Gastroesophageal sphincter (tissue), 4 donors: ENCODE results near the gene AUTS2. TPM values are rescaled to one million over a fixed set of nuclear protein-coding genes. Genes with fewer than 3 reads are reported as not detected.

Experiments used
- ATAC-seq: fragments of 150-250 bp; one replicate; pipeline ENCODE4 v1.9.1; 2016; ENCODE audit warnings: mild to moderate bottlenecking, moderate library complexity
- H3K27ac ChIP-seq, 4 donors: fragments of 200-600 bp; sonication (generic) in 3 of 4; 1 replicate in 3 of 4; 2 replicates in 1 of 4; pipeline ENCODE4 v1.5.1; 2016 to 2019
- H3K27me3 ChIP-seq: fragments of 200-600 bp; sonication (generic); one replicate; pipeline ENCODE4 v1.5.1; 2019
- H3K36me3 ChIP-seq, 2 donors: fragments of 200-600 bp; sonication (generic); one replicate each; pipeline ENCODE4 v1.5.1; 2019; ENCODE audit warnings: control low read depth in 1 of 2
- H3K4me1 ChIP-seq, 3 donors: fragments of 200-600 bp; sonication (generic); 1 replicate in 2 of 3; 2 replicates in 1 of 3; pipeline ENCODE4 v1.5.1; 2016 to 2019; ENCODE audit warnings: control low read depth in 2 of 3
- H3K4me3 ChIP-seq, 2 donors: fragments of 200-600 bp; sonication (generic); one replicate each; pipeline ENCODE4 v1.5.1; 2019; ENCODE audit warnings: mild to moderate bottlenecking in 1 of 2, moderate library complexity in 1 of 2
- H3K9me3 ChIP-seq, 3 donors: fragments of 200-600 bp; sonication (generic); one replicate each; pipeline ENCODE4 v1.5.1; 2017 to 2019; ENCODE audit warnings: control low read depth in 2 of 3
- EP300 ChIP-seq: sonication (generic); formaldehyde crosslinking; IDR thresholded peaks from one replicate; pipeline ENCODE4 v1.6.1; 2017; ENCODE audit warnings: antibody characterized with exemption, mild to moderate bottlenecking
- POLR2A ChIP-seq, 2 donors: fragments of 450-650 bp; IDR thresholded peaks; one replicate each; pipeline ENCODE4 v1.6.1; 2017; ENCODE audit warnings: antibody characterized with exemption in 2 of 2, mild to moderate bottlenecking in 2 of 2, moderate library complexity in 1 of 2
- POLR2AphosphoS5 ChIP-seq: sonication (generic); formaldehyde crosslinking; IDR thresholded peaks from one replicate; pipeline ENCODE4 v1.6.1; 2017; ENCODE audit warnings: antibody characterized with exemption
- WGBS, 2 donors: methylation state at CpG; one replicate each; pipeline ENCODE4 v1.1.5; 2018; ENCODE audit warnings: low coverage in 1 of 2; 5-methylcytosine and 5-hydroxymethylcytosine counted together
- total RNA-seq, 4 donors: library from RNA; depleted of rRNA; stranded (reverse); fragments of >200 nt; gene quantifications; one replicate each; pipeline ENCODE4 v1.1.0, GENCODE V29; 2016
- TF ChIP-seq, protein P1 (sequence below), 4 experiments: fragments of 200-600 bp in 2 of 4; fragments of 450-650 bp in 2 of 4; sonication (generic) in 1 of 4; IDR thresholded peaks; one replicate each; pipeline ENCODE4 v1.5.1; 2017 to 2019; ENCODE audit warnings: antibody characterized with exemption in 4 of 4, mild to moderate bottlenecking in 2 of 4, moderate library complexity in 2 of 4

Gene AUTS2
- total RNA-seq, 4 donors from 2014 or later = 12.2 to 48.7 (median 44.1) TPM

DNA sequence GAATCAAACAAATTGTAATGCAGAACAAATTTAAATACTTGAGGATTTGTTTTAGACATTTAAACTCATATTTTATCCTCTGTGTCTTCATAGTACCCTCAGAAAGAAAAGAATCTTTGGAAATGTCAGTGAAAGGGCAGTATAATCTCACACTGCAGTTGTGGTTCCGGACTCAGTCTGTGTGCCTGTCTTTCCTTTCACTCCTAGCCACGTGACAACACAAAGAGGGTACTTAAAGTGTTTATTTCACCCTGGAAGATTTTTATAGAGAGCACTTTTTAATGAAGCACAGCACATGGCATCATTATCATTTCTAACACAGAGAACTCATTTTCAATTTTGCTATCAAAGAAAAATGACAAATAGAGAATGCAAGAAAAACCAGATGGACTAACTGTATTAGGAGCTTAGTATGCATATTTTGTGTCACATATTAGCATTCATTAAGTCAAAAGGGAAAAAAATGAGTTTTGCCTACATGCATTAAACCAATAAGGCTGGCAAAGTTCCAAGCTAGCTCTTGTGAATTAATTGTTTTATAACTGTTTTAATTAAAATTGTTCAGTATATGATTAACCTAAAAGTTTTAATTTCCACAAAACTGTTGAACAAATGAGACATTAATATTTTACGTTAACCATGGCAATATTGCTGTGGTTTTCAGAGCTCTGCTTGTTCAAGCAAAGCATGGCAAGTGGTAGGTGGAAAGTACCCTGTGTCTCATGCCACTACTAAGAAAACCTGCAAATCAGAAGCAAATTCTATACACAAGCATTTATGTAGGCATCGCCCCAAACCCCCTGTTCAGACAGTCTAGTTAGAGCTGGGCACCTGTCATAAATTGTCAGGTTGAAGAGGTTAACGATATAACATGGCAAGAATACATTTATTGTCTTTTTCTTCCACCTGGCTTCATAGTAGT, 65.9 kb downstream of the AUTS2 start:
- H3K36me3 ChIP-seq = no peaks in the 10 kb centered on the region
- H3K9me3 ChIP-seq = no peaks in the 10 kb centered on the region
- TF ChIP-seq POLR2AphosphoS5 (no peak), POLR2A (IDR thresholded peaks at IDR 0.05) (no peak), EP300 (no peak)
- TF ChIP-seq, protein P1, sequence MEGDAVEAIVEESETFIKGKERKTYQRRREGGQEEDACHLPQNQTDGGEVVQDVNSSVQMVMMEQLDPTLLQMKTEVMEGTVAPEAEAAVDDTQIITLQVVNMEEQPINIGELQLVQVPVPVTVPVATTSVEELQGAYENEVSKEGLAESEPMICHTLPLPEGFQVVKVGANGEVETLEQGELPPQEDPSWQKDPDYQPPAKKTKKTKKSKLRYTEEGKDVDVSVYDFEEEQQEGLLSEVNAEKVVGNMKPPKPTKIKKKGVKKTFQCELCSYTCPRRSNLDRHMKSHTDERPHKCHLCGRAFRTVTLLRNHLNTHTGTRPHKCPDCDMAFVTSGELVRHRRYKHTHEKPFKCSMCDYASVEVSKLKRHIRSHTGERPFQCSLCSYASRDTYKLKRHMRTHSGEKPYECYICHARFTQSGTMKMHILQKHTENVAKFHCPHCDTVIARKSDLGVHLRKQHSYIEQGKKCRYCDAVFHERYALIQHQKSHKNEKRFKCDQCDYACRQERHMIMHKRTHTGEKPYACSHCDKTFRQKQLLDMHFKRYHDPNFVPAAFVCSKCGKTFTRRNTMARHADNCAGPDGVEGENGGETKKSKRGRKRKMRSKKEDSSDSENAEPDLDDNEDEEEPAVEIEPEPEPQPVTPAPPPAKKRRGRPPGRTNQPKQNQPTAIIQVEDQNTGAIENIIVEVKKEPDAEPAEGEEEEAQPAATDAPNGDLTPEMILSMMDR (IDR thresholded peaks at IDR 0.05) = no peak
- H3K4me3 ChIP-seq = no peak overlapping the region
- peaks cover 0 to 16% (median 4%) of the 10 kb centered on the region in 3 donors for H3K4me1 ChIP-seq
- no peak overlapping the region for H3K27ac ChIP-seq
- 84 to 86% methylated on average over 4 to 5 of the region's 5 CpGs for WGBS, 2 donors
- ATAC-seq = no peak
- no peaks in the 10 kb centered on the region for H3K27me3 ChIP-seq

DNA sequence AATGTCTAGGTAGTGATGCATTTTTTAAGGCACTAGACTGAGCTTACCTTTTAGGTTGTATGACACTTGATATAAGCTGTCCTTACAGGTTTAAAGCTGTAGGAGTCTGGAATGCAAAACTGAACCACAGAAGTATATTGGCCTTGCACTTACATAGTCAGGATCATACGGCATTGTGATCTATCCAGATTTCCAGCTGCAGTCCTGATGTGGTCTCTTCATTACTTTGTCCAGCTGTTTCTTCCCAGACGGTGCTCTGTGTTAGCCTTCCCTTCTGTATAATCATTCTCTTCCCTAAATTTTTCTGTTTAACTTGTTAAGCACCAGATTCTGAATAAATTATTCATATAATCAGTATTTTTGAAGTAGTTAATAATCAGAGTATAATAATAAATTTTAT, 67.1 kb downstream of the AUTS2 start:
- Histone ChIP-seq H3K4me3 (no peak overlapping the region), H3K27me3 (no peaks in the 10 kb centered on the region), H3K4me1 (peaks cover 0 to 10% (median 4%) of the 10 kb centered on the region in 3 donors), H3K36me3 (no peaks in the 10 kb centered on the region), H3K9me3 (no peaks in the 10 kb centered on the region), H3K27ac (no peak overlapping the region)
- no peak for ATAC-seq
- WGBS, 2 donors = 60 to 75% methylated on average over 2 of the region's 2 CpGs
- TF ChIP-seq EP300 = no peak
- TF ChIP-seq POLR2A (IDR thresholded peaks at IDR 0.05) = no peak
- TF ChIP-seq, protein P1 (IDR thresholded peaks at IDR 0.05) = no peak
- no peak for TF ChIP-seq POLR2AphosphoS5

DNA sequence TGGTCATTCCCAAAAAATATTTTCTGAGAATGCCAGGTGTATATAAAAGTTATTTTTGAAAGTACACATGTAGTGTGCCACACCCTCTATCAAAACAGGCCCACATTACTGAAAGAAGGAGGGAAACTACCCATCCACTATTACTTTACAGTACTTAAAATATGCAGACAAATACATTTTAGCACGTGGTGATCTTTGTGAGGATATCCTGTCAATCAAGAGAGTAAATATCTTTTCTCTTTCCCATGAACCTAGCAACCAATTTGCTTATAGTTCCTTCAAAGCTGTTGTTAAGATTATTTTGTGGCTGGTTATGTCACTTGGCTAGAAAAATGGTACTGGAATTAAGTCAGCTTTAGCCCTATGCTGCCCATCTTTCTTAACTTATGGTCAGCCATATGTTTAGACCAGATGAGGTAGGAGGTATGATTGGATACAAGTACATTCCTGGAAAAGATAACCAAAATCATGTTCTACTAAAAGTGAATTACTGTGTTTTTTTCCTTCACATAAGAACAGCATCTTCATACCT, 70.1 kb downstream of the AUTS2 start:
- Histone ChIP-seq H3K9me3 (no peaks in the 10 kb centered on the region), H3K27ac (no peak overlapping the region), H3K4me3 (no peak overlapping the region), H3K36me3 (no peaks in the 10 kb centered on the region), H3K4me1 (peaks cover 2 to 34% (median 6%) of the 10 kb centered on the region in 3 donors), H3K27me3 (no peaks in the 10 kb centered on the region)
- no peak for ATAC-seq
- 33 to 44% methylated on average over 1 of the region's 1 CpG for WGBS, 2 donors
- TF ChIP-seq POLR2AphosphoS5 (no peak), POLR2A (IDR thresholded peaks at IDR 0.05) (no peak), EP300 (no peak)
- TF ChIP-seq, protein P1 (IDR thresholded peaks at IDR 0.05) = no peak

DNA sequence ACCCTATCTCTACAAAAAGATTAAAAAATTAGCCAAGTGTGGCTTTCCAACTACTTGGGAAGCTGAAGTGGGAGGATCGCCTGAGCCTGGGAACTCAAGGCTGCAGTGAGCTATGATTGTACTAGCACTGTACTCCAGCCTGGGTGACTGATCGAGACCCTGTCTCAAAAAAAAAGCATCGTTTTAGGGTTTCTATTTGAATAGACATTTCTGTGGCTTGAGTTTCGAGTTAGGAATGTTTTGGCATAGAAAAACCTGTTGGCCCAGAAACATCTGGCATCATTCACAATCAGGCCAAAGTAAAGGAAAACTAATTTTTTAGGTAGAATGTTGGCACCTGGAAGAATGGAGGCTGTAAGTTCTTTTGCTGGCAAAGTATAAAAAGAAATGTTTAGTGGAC, 72.4 kb downstream of the AUTS2 start:
- H3K9me3 ChIP-seq = no peaks in the 10 kb centered on the region
- H3K27ac ChIP-seq = no peak overlapping the region
- TF ChIP-seq POLR2AphosphoS5 (no peak), EP300 (no peak), POLR2A (IDR thresholded peaks at IDR 0.05) (no peak)
- TF ChIP-seq, protein P1 (IDR thresholded peaks at IDR 0.05) = no peak
- peaks cover 2 to 56% (median 6%) of the 10 kb centered on the region in 3 donors for H3K4me1 ChIP-seq
- no peaks in the 10 kb centered on the region for H3K36me3 ChIP-seq
- H3K4me3 ChIP-seq = no peak overlapping the region
- no peak for ATAC-seq
- 55 to 75% methylated on average over 4 of the region's 4 CpGs for WGBS, 2 donors
- no peaks in the 10 kb centered on the region for H3K27me3 ChIP-seq
